Iris pigment epithelial cell (primary cell): ENCODE measurements around the gene TCAP.

Source experiments
- DNase-seq: peaks from one replicate; pipeline ENCODE4 v3.0.0-alpha.2; 2011; ENCODE audit warnings: low read depth

Gene TCAP

GRCh38 chr17:39629494-39629880 is 35.7 kb upstream of the TCAP start:
- DNase-seq = no peak

DNA sequence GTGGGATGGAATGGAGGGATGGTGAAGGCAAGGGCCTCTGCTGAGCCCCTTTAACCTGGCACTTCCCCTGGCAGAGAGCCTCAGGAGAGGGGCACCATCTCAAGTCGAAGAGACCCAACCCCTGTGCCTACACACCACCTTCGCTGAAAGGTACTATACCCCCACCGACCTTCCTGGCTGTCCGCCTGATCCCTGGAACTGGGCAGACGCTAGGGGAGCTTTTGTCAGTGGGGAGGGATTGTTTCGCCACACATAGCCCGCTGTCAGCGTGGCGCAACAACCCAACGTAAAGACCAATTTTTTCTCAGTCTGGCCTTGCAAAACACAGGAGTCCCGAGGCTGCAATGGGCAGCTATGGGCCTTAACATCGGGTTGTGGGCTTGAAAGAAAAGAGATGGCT is 35.3 kb upstream of the TCAP start:
- DNase-seq = no peak

GRCh38 chr17:39631403-39631802 is 33.7 kb upstream of the TCAP start:
- DNase-seq = no peak

DNA sequence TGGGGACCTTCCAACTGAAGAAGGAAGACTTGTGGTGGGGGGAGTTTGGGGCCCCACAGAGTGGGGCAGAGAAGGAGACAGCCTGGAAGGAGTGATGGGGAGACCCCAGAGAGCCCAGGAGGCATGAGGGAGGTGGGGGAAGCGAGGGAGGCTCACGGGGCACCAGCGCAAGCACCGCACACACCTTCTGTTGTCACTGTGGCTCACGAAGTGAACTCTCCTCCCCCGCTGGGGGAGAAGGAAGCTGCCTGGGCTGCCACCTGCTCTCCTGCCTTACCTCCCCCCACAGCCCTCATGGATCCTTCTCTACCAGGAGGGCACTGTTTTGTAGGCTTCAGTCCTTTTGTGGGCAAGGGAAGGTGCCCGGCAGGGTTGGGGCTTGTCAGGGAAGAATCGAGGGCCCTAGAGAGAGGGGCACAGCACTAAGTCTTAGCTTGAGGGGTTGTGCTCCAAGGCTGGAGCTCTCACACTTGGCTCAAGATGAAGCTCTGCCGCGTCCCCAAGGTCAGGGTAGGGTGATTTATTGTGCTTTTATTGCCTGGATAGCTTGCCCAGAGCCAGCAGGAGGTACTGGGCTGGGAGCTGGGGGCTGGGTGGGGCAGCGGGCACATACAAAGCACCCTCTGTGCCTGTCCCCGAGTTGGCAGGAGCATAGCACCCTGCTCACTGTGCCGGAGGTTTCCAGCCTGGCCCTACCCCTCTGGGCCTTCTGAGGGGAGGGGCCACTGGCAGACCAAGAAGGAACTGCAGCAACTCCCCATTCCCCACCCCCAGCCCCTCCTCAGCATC is 32.8 kb upstream of the TCAP start:
- no peak for DNase-seq

DNA sequence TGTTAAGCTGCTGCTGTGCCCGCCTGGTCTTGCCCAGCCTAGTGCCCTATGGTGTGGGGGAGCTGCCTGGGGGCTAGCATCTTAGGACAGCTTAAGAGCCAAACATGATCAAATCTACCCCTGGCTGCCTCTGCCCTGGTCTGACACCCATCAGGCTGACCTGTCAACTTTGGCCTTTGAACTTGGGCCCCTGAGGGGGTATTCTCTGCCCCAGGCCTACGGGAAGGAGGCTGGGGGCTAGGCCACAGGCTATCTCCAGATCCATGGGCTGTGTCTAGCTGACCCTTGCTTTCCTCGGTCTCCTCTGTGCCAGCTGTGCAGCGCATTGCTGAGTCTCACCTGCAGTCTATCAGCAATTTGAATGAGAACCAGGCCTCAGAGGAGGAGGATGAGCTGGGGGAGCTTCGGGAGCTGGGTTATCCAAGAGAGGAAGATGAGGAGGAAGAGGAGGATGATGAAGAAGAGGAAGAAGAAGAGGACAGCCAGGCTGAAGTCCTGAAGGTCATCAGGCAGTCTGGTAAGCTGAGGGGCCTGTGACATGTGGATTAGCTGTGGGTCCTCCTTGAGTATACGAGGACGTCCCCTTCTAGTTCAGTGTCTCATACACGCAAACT is 31.5 kb upstream of the TCAP start:
- no peak for DNase-seq

- DNase-seq = peak; percentile 48
These were observed 30.7 kb upstream of the TCAP start for GRCh38 chr17:39634384-39634871.

DNA sequence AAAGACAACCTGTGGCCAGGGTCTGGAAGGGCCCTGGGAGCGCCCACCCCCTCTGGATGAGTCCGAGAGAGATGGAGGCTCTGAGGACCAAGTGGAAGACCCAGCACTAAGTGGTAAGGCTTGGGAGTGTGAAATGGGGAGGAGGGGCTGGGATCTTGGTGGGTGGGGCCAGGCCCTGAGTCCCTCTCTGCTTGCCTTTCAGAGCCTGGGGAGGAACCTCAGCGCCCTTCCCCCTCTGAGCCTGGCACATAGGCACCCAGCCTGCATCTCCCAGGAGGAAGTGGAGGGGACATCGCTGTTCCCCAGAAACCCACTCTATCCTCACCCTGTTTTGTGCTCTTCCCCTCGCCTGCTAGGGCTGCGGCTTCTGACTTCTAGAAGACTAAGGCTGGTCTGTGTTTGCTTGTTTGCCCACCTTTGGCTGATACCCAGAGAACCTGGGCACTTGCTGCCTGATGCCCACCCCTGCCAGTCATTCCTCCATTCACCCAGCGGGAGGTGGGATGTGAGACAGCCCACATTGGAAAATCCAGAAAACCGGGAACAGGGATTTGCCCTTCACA is 29.5 kb upstream of the TCAP start:
- DNase-seq = no peak

GRCh38 chr17:39636587-39636926 is 28.6 kb upstream of the TCAP start:
- no peak for DNase-seq

DNA sequence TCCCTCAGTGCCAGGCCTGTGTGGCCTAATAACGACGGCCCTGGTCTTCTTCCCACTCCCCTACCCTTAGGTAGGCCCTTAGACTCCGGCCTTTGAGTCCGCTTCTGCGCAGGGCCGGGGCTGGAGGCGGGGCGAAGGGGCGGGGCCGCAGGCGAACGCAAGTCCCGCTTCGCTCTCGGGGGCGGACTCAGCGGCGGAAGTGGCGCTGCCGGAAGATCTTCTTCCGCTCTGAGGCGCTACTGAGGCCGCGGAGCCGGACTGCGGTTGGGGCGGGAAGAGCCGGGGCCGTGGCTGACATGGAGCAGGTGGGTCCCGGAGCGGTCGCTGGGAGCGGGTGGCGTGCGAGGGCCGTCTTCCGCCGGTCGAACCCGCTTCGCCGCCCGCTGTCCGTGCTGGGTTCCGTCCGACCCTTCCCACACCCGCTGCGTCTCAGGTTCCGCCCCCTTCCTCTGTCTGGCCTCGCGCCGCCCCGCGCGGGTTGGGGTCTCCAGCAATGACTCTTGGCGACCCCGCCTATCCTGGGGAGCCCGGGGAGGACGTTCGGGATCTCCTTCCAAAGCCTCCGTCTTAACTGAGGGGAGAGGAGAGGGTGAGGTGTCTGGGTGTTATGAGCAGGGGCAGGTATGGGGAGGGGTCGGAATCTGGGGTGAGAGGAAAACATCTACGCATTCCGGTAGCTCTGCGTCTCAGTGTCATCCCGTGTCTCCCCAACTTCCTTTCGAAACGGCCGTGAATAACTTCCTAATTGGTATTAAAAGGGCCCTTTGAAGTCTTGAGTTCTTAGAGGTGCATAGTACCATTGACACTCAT is 28.0 kb upstream of the TCAP start, which contains the start of gene STARD3:
TSS of gene STARD3 (plus strand) at position 218 of the 810 bp plus-strand sequence. CDS start 16,388 bp downstream, outside the sequence.
- DNase-seq = peak; percentile 91

DNA sequence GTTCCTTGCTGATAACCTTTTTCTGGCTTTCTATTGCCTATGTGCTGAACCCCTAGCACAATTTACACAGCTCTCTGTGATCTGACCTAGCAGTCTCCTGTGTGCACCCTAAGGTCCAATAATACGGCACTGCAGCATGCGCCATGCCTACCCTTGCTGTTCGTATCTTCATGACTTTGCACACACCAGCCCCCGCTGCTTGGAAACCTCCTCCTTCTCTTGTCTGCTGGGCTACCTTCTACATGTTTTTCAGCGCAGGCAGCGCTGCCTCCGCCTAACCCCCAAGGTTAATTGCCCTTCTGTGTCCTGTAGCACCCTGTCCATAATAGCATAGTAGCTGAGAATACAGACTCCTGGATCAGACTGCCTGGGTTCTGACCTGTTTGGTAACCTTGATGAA is 26.8 kb upstream of the TCAP start:
- no peak for DNase-seq

GRCh38 chr17:39639043-39639442 is 26.1 kb upstream of the TCAP start:
- no peak for DNase-seq

GRCh38 chr17:39639566-39640458 is 25.3 kb upstream of the TCAP start:
- peak; percentile 31 for DNase-seq

DNA sequence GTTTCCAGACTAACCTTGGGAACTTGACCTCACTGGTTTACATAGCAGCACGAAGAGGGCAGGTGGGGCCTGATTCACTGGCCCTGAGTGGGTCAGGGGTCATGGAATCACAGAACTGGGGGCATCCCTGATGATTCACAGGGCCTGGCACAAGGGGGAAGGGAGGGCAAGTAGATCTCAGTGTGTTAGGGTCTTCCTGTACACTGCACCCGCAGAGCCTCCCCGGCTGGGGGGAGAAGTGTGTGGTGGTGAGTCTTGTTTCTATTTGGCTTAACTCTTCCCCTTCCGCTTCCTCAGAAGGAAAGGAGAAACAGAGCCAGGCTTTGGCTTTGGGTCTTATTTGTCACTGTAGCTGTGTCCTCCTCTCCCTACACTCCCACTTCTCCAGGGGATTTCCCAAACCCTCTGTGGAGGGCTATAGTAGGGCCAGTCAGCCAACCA is 24.5 kb upstream of the TCAP start:
- no peak for DNase-seq

- DNase-seq = no peak
These were observed 24.1 kb upstream of the TCAP start for GRCh38 chr17:39641097-39641496.

- no peak for DNase-seq
These were observed 23.3 kb upstream of the TCAP start for GRCh38 chr17:39641883-39642282.

DNA sequence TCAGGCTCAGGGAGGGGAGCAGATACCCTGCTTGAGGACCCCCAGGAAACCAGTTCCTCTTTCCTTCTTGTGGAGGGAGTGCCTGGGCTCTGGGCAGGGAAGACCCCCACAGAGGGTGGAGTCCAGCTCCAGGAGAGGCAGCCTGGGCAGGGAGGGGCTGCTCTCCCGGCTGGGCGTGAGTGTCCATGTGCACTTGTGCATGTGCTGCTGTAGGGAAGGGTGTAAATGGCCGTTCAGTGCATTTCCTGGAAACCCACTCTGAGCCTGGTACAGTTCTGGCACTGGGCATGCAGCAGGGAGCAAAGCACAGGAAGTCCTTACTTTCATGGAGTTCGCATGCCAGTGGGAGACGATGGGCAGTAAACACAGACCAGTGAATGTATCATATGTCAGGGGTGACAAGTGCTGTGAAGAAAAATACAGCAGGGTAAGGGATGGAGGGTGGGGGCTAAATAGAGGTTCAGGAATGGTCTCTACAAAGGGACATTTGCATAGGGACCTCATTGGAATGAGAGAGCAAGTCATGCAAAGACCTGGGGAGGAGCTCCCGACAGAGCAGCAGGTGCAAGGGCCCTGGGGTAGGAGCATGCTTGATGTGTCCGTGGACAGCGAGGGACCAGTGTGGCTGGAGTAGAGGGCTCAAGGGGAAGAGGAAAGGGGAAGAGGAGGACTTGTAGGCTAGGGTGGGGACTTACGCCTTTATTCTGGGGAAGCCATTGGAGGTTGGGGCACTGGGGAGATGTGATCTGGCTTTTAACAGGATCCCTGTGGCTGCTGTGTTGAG is 22.7 kb upstream of the TCAP start:
- DNase-seq = no peak

- peak; percentile 36 for DNase-seq
These were observed 21.9 kb upstream of the TCAP start for GRCh38 chr17:39643271-39643670.

GRCh38 chr17:39647256-39647655 is 17.9 kb upstream of the TCAP start:
- DNase-seq = no peak

DNA sequence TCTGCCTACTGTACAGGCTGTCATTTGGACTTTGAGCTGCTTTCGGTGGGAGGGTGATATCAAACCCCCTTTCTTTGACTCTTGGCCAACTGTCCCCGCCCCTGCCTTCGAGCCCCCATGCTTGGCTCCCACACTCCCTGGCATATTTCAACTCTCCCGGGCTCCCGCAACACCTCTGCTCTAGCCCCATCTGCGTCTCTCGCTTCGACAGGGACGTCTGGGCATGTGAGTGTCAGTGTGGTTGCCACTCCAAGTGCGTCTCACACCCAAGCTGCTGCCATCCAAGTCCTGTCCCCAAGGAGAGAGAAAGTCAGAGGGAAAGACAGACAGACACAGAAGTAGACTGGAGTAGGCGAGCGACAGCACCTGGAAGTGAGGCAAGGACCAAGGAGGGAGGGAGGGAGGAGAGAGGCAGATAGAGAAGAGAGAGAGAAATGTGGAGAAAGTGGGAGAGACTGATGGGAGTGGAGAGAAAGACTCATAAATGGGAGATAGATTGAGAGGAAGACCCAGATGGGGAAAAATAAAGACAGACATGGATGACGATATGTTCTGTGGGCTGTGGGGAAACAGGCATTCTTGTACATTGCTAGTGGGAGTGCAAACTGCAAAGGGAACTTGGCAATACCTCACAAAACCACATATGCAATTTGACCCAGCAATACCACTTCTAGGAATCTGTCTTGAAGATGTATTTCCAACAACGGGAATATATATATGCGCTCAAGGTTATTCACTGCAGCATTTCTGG is 16.4 kb upstream of the TCAP start:
- DNase-seq = peak; percentile 74

- no peak for DNase-seq
These were observed 15.0 kb upstream of the TCAP start for GRCh38 chr17:39650121-39650579.
